CD4-positive, alpha-beta T cell treated with Interferon gamma for 1 hour (primary cell): ENCODE data around the gene SINHCAF.
"Not testable (repeated sequence)": the region's sequence is repeated elsewhere in the genome, so short reads cannot be mapped to it uniquely, and the experiment has no call there.

Experiments used
- DNase-seq: peaks from one replicate; pipeline ENCODE4 v3.0.0-alpha.2; 2020

Gene SINHCAF

GRCh38 chr12:31325877-31326631, at the start of gene SINHCAF:
Gene SINHCAF, minus strand, starts transcription at chr12:31326150. Its CDS starts 27,946 bp downstream, at chr12:31298204.
- DNase-seq = peak; percentile 98

GRCh38 chr12:31375422-31375821, 49.5 kb upstream of the SINHCAF start:
- not testable (repeated sequence) for DNase-seq

GRCh38 chr12:31371256-31371620, 45.3 kb upstream of the SINHCAF start:
- DNase-seq = no peak

GRCh38 chr12:31370531-31371255, 44.7 kb upstream of the SINHCAF start:
- DNase-seq = no peak

GRCh38 chr12:31369712-31370521, 44.0 kb upstream of the SINHCAF start:
- DNase-seq = no peak

GRCh38 chr12:31368666-31369361, 42.9 kb upstream of the SINHCAF start:
- no peak for DNase-seq

- DNase-seq = no peak
Measured at GRCh38 chr12:31366104-31366621, 40.2 kb upstream of the SINHCAF start.

- no peak for DNase-seq
Measured at GRCh38 chr12:31363831-31364230, 37.9 kb upstream of the SINHCAF start.

- no peak for DNase-seq
Measured at GRCh38 chr12:31363416-31363809, 37.5 kb upstream of the SINHCAF start.

GRCh38 chr12:31362759-31363415, 36.9 kb upstream of the SINHCAF start:
- DNase-seq = peak; percentile 3

- DNase-seq = no peak
Measured at GRCh38 chr12:31362115-31362758, 36.3 kb upstream of the SINHCAF start.

- DNase-seq = no peak
Measured at GRCh38 chr12:31361730-31362114, 35.8 kb upstream of the SINHCAF start.

GRCh38 chr12:31355747-31356107, 29.8 kb upstream of the SINHCAF start:
- DNase-seq = no peak

GRCh38 chr12:31353750-31354708, 28.1 kb upstream of the SINHCAF start:
- no peak for DNase-seq

- DNase-seq = no peak
Measured at GRCh38 chr12:31346267-31346666, 20.3 kb upstream of the SINHCAF start.

- no peak for DNase-seq
Measured at GRCh38 chr12:31343139-31343538, 17.2 kb upstream of the SINHCAF start.

GRCh38 chr12:31342286-31342685, 16.3 kb upstream of the SINHCAF start:
- no peak for DNase-seq

- no peak for DNase-seq
Measured at GRCh38 chr12:31339831-31340622, 14.1 kb upstream of the SINHCAF start.

GRCh38 chr12:31337952-31338351, 12.0 kb upstream of the SINHCAF start:
- no peak for DNase-seq

GRCh38 chr12:31331242-31331641, 5.3 kb upstream of the SINHCAF start:
- no peak for DNase-seq
